Stimulated activated CD4-positive, alpha-beta T cell treated with anti-CD3 and anti-CD28 coated beads, TNF-alpha, amount 100 ng/mL, for 48 hours (primary cell): Measurements from ENCODE around the gene C14orf132.

Experiments used
- DNase-seq, 3 donors: peaks; one replicate each; pipeline ENCODE4 v3.0.0-alpha.2; 2020; ENCODE audit warnings: low read depth in 3 of 3

C14orf132 gene

GRCh38 chr14:96098309-96098998, 59.3 kb downstream of the C14orf132 start:
- no peak for DNase-seq

- DNase-seq: no peak
Measured at GRCh38 chr14:96098999-96099335, 59.8 kb downstream of the C14orf132 start.

- peak; percentile 48 to 55 (median 51) for DNase-seq
Measured at GRCh38 chr14:96100161-96101064, 61.3 kb downstream of the C14orf132 start.

GRCh38 chr14:96102081-96102856, 63.1 kb downstream of the C14orf132 start:
- DNase-seq: no peak

- no peak for DNase-seq
Measured at GRCh38 chr14:96103075-96103474, 63.9 kb downstream of the C14orf132 start.

GRCh38 chr14:96103560-96104460, 64.6 kb downstream of the C14orf132 start:
- no peak for DNase-seq

GRCh38 chr14:96104469-96105057, 65.4 kb downstream of the C14orf132 start:
- no peak for DNase-seq

GRCh38 chr14:96105089-96105925, 66.1 kb downstream of the C14orf132 start:
- no peak for DNase-seq

GRCh38 chr14:96105926-96106441, 66.8 kb downstream of the C14orf132 start:
- DNase-seq: no peak

- no peak for DNase-seq
Measured at GRCh38 chr14:96106891-96107290, 67.7 kb downstream of the C14orf132 start.

- no peak for DNase-seq
Measured at GRCh38 chr14:96108061-96108795, 69.1 kb downstream of the C14orf132 start.

- DNase-seq: no peak
Measured at GRCh38 chr14:96108911-96109310, 69.7 kb downstream of the C14orf132 start.

- no peak for DNase-seq
Measured at GRCh38 chr14:96109596-96110355, 70.6 kb downstream of the C14orf132 start.

- DNase-seq: no peak
Measured at GRCh38 chr14:96112032-96112431, 72.9 kb downstream of the C14orf132 start.

- no peak for DNase-seq
Measured at GRCh38 chr14:96114002-96114401, 74.8 kb downstream of the C14orf132 start.

- no peak for DNase-seq
Measured at GRCh38 chr14:96117101-96117897, 78.1 kb downstream of the C14orf132 start.

GRCh38 chr14:96117960-96118359, 78.8 kb downstream of the C14orf132 start:
- DNase-seq: no peak
